ENCODE results near the gene TMED10. TPM values are rescaled to one million over a fixed set of nuclear protein-coding genes. Genes with fewer than 3 reads are reported as not detected.

TMED10 gene
- total and polyA plus RNA-seq, 2 of the 13 experiments (the other 11 are each of a cell fraction or from before 2014, with no cell fraction given), result 311 to 377 TPM

GRCh38 chr14:75140620-75141019, 35.8 kb downstream of the TMED10 start (continued):
- TF ChIP-seq ZBTB40 (IDR thresholded peaks at IDR 0.05) (no peak), ZBTB40 (CRISPR knock-in tag; IDR thresholded peaks at IDR 0.05) (no peak)

- WGBS (ENCODE audit: low lambda C conversion rate), result 96% methylated on average over 2 of the region's 2 CpGs
- Histone ChIP-seq H4K20me1 (ENCODE audit: insufficient read depth, low read length) (no peaks in the 10 kb centered on the region), H3K27ac (ENCODE audit: extremely low read length, insufficient read depth, low read length) (no peak overlapping the region), H3K79me2 (ENCODE audit: insufficient read depth, low read length) (peaks cover 29% of the 10 kb centered on the region), H3K4me1 (ENCODE audit: insufficient read depth, low read length) (peaks cover 9% of the 10 kb centered on the region; the same call in 1 of the 2 replicates), H3K27me3 (ENCODE audit: control insufficient read depth in 1 of 2, insufficient read depth in 2 of 2, low read length in 2 of 2) (no peaks in the 10 kb centered on the region), H3K4me3 (replicated peaks in 1 of 3; ENCODE audit: insufficient read depth in 1 of 3, low read depth in 2 of 3, low read length in 3 of 3) (no peak overlapping the region), H3K9me3 (ENCODE audit: low read length) (no peaks in the 10 kb centered on the region), H3K4me2 (ENCODE audit: low read depth, low read length) (no peak overlapping the region), H3K9ac (ENCODE audit: insufficient read depth, low read depth, low read length) (no peak overlapping the region), H2AFZ (ENCODE audit: low read length) (no peak overlapping the region), H3K36me3 (replicated peaks in 1 of 2; ENCODE audit: control insufficient read depth in 1 of 2, insufficient read depth in 2 of 2, low read length in 2 of 2) (peaks cover 11 to 15% of the 10 kb centered on the region in 2 experiments)
- POLR2A ChIA-PET, result interaction anchor here (1.5 kb wide), 1 partner anchor 9 kb away, joined by 3 read pairs; no protein-coding TSS in a partner anchor
- ATAC-seq (no peak), FAIRE-seq (no peak), DNase-seq (ENCODE audit: low spot score) (no peak)
- no TSS peak for BruUV-seq (replicated peaks)
- CTCF ChIA-PET (ENCODE audit: low intra/inter-chr PET ratio, low total read pairs), result no interaction called here
- in situ Hi-C loops (cut with HindIII; ENCODE audit: extremely low pct_ligation_motif_present, low pct_unique_long_range_greater_than_20kb), result no loop called here
- intact Hi-C loops (cut with micrococcal nuclease; ENCODE audit: unreplicated experiment), result no loop called here
- TF ChIP-seq ATF2 (CRISPR knock-in tag; IDR thresholded peaks at IDR 0.05), result no peak
Observed at GRCh38 chr14:75139185-75139584, 37.2 kb downstream of the TMED10 start.
